MG63 (cell line): ENCODE results near the gene DLG2. TPM values are rescaled to one million over a fixed set of nuclear protein-coding genes. Genes with fewer than 3 reads are reported as not detected.

Experiments
- DNase-seq: peaks from one replicate; pipeline ENCODE4 v3.0.0-alpha.2; 2020
- H3K27me3 ChIP-seq: fragments of 250-450 bp; sonication (Bioruptor Pico); 2 replicates; pipeline ENCODE4 v1.5.1; 2020; ENCODE audit warnings: mild to moderate bottlenecking, moderate library complexity
- H3K36me3 ChIP-seq: fragments of 250-450 bp; sonication (Bioruptor Pico); 2 replicates; pipeline ENCODE4 v1.5.1; 2020; ENCODE audit warnings: mild to moderate bottlenecking, moderate library complexity
- H3K4me3 ChIP-seq: fragments of 250-450 bp; sonication (Bioruptor Pico); 2 replicates; pipeline ENCODE4 v1.5.1; 2020; ENCODE audit warnings: mild to moderate bottlenecking, moderate library complexity
- H3K9me3 ChIP-seq: fragments of 250-450 bp; sonication (Bioruptor Pico); 2 replicates; pipeline ENCODE4 v1.5.1; 2020; ENCODE audit warnings: mild to moderate bottlenecking, moderate library complexity
- total RNA-seq: library from RNA; depleted of rRNA; stranded (reverse); fragments of >200 nt; shearing (Covaris generic); gene quantifications from 2 replicates; pipeline ENCODE4 v1.2.3, GENCODE V29; 2014; ENCODE audit warnings: low replicate concordance

The DLG2 gene
- total RNA-seq, 1 experiment from 2014 or later = 0.10 TPM

DNA sequence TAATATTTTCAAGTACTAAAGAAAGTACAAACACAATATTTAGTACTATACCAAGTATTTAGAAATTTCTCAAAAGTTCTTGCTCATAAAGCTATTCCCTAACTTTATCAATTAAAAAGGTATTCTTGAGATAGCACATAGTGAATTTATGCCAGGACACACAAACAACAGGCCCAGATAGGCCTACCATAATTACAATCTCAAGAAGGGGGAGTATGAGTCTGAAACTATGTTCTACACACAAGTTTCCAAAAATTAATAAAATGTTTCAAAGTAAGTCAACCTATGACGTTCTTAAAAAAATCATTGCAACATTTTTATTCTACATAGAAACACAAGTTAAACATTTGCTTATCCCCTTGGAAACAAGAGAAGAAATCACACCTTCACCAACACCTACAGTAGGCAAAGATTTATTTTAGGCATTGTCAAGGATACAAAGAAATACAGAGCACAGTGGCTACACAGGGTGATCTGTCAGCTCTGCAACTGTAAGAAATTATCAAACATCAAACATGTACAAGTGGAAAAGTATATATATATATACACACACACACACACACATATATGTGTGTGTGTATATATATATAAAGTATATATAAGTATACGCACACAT is 1497.1 kb downstream of the DLG2 start:
- Histone ChIP-seq H3K27me3 (no peaks in the 10 kb centered on the region), H3K36me3 (no peaks in the 10 kb centered on the region), H3K9me3 (no peaks in the 10 kb centered on the region), H3K4me3 (no peak overlapping the region)
- DNase-seq = no peak

DNA sequence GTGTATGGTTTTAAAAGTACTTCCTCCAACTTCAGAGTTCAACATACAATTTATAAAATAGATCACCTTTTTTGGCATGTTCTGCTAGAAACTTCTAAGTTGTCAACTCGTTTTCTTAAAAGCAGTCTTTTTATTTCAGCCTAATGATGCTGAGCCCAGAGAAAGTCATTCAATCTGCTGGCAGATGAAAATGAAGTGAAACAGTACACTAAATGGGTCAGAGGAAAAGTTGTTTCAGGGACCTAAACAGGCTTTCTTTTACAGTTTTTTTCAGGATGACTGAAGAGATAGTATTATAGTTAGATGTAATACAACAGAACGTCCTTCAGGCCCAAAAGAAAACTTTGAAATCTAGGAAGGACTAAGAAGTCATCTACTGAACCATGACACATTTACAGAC is 1498.3 kb downstream of the DLG2 start:
- Histone ChIP-seq H3K27me3 (no peaks in the 10 kb centered on the region), H3K4me3 (no peak overlapping the region), H3K9me3 (no peaks in the 10 kb centered on the region), H3K36me3 (no peaks in the 10 kb centered on the region)
- no peak for DNase-seq

DNA sequence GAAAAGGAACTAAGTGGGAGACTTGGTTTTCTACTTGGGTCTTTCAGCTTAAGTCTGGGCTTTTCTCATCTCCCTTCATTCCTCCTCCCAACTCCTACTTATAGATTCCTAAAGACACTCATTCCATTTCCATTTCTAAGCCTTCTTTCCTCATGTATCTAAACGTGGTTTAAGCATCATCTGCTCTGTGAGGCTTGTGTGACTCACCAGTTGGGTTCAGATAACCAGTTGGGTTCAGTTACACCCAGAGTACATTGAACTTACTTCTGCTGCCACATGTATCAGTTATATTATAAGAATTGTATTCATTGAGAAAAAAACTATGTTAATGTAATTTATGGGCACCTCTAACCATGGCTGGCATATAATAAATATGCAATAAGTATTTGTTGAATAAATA is 1509.8 kb downstream of the DLG2 start:
- no peaks in the 10 kb centered on the region for H3K9me3 ChIP-seq
- no peaks in the 10 kb centered on the region for H3K36me3 ChIP-seq
- no peaks in the 10 kb centered on the region for H3K27me3 ChIP-seq
- DNase-seq = no peak
- H3K4me3 ChIP-seq = no peak overlapping the region

DNA sequence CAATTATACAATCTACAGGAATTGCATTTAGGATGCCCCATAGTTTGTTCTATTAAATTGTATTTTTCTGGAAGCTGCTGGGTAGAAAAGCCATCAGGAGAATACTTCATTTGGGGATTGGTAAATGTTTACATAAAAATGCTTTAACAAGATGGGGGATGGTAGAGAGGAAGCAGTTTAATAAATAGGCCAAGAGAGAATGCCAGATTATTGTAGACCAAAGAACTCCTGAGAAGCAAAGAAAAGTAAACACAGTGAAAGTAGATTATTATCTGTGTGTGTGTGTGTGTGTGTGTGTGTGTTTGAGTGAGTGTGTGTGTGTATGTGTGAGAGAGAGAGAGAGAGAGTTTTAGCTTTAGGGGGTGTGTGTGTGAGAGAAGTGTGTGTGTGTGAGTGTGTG is 1520.6 kb downstream of the DLG2 start:
- Histone ChIP-seq H3K27me3 (no peaks in the 10 kb centered on the region), H3K4me3 (no peak overlapping the region), H3K9me3 (no peaks in the 10 kb centered on the region), H3K36me3 (no peaks in the 10 kb centered on the region)
- no peak for DNase-seq

DNA sequence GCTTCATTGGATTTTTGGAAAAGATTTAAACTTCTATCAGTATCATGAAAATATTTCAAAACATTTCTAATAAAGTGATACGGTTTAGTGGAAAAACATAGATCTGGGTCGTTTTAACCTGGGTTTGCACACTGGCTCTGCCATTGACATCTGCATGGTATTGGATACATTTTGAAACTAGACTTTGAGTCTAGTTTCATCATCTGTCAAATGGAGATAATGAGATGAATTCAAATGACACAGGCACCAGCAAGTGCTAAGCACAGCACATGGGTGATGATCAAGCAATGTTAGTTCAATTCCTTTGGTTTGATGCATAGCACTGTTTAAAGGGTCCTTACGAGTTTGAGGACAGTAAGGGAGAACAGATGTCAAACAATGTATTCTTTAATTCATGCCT is 1522.0 kb downstream of the DLG2 start:
- Histone ChIP-seq H3K4me3 (no peak overlapping the region), H3K36me3 (no peaks in the 10 kb centered on the region), H3K9me3 (no peaks in the 10 kb centered on the region), H3K27me3 (no peaks in the 10 kb centered on the region)
- no peak for DNase-seq

DNA sequence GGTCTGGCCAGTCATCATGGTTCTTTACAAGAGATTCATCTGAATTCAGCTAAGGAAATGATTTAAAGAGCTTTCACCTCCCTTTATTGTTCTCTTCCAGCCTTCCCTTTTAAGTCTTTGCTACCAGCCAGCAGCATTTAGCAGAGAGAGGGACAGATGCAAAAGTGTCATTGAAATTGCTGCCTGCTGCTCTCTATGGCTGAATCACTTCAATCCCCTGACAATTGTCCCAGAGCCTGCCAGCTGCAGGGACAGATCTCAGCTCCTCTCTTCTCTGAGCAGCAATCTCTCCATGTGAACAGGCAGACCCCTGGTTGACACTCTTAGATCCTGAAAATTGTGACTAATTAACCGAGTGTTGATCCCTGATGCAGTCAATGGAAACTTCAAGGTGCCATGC is 1524.0 kb downstream of the DLG2 start:
- Histone ChIP-seq H3K36me3 (no peaks in the 10 kb centered on the region), H3K4me3 (no peak overlapping the region), H3K9me3 (no peaks in the 10 kb centered on the region), H3K27me3 (no peaks in the 10 kb centered on the region)
- DNase-seq = no peak

DNA sequence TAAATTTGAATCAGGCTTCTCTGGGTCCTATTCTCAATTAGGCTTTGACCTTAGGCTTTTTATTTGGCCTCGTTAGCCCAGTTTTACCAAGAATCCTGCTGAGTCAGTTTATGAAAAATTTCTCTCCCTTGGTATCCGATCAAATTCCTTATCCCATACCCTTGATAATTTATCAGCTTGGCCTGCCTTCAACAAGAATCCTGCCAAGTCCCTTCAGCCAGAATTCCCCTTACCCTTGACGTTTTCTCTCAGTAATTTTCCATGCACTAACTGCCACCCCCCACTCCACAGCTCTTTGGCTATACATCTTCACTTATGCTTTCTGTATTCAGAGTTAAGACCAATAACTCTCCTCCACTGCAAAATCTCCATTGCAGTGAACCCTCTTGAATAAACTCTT is 1530.0 kb downstream of the DLG2 start:
- Histone ChIP-seq H3K36me3 (no peaks in the 10 kb centered on the region), H3K9me3 (no peaks in the 10 kb centered on the region), H3K4me3 (no peak overlapping the region), H3K27me3 (no peaks in the 10 kb centered on the region)
- DNase-seq = no peak

DNA sequence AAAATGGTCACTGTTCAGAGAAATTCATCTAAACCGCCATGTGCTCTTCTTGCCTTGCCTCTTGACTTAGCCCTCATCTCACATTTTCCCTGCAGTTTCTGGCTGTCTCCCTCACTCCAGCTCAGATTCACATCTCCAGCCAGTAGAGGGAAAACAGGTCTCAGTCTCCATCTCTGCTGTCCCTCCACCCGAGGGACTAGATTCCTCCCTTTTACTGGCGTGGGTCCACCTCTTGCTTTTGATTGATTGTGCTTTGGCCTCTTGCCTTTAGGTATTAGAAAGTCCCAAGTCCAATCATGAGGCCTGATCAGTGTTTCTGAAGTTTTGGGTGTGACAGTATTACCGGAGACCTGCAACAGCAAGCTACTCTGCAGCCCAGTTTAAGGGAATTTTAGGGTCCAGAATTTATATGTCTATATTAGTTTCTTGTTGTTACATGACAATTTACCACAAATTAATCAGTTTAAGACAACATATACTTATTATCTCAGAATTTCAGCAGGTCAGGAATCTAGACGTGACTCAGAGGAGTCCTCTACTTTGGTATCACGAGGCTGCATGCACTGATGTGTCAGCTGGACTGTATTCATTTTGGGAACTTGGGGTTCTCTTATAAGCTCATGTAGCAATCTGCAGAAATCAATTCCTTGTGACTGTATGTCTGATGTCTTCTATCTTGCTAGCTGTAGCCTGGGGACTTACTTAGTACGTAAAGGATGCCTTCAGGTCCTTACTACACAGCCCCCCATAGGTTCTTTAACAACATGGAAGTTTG is 1535.7 kb downstream of the DLG2 start:
- no peaks in the 10 kb centered on the region for H3K36me3 ChIP-seq
- H3K4me3 ChIP-seq = no peak overlapping the region
- H3K9me3 ChIP-seq = no peaks in the 10 kb centered on the region
- H3K27me3 ChIP-seq = no peaks in the 10 kb centered on the region
- no peak for DNase-seq

DNA sequence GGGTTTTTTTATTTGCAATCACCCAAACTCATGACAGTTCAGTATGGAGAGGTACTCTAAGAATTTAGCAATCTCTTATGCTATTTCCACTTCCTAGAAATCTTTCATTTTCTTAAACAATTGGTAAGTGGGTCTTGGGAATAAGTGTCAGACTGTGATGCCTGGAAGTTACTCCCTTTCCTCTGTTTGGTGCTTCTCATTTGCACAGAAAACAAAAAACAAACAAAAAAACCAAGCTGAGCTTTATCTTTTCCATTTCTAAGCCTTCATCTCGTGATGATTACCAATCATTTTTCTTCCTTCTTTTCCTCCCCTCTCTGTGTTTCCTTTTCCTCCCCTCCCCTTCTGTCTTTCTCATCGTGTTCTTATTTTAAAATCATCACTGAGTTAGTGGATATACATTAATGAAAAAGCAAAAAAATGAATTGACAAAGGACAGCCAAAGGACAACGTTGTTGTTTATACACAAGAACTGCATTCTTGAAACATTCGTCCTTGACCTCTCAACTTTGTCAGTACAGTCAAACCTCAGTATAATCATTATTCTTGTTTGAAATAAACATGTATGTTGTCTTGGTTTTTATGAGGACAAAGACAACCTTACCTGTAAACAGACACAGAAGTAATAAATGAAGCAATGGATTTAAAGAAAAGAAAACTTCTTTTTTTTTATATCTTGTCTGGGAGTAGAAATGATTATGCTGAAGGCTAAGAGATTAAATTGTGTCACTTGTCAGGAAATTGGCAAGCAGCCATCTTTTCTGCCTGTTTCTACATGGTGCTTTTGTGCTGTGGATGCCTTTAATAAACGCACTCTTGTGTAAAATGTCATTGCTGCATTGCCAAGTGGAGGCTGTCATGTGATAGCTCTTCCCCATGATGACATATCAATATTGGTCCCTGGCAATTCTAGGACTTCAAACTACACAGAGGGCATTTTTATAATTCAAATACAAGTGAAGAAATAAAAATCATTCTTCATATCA is 1537.8 kb downstream of the DLG2 start:
- DNase-seq = no peak

DNA sequence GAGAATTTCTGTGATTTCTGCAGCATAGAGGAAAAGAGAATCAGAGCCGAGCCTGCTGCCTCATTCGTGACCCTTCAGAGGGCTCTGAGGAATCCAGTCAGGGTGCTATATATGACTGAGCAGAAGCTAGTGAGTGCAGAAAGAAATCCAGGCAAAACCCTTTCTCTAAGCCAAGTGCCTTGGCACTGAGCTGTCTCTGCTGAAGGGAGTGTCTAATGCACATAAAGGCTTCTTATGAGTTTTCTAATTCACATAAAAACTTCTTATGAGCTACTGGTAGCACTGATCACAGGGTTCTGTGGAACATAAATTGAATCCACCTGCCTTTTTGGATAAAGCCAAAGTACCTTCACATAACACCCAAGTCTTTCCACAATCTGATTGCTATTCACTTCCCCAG is 1555.3 kb downstream of the DLG2 start:
- Histone ChIP-seq H3K27me3 (no peaks in the 10 kb centered on the region), H3K36me3 (no peaks in the 10 kb centered on the region), H3K9me3 (no peaks in the 10 kb centered on the region), H3K4me3 (no peak overlapping the region)
- DNase-seq = no peak

More for the DNA sequence above, 1537.8 kb downstream of the DLG2 start:
- H3K27me3 ChIP-seq = no peaks in the 10 kb centered on the region
- no peaks in the 10 kb centered on the region for H3K9me3 ChIP-seq
- H3K4me3 ChIP-seq = no peak overlapping the region
- no peaks in the 10 kb centered on the region for H3K36me3 ChIP-seq

DNA sequence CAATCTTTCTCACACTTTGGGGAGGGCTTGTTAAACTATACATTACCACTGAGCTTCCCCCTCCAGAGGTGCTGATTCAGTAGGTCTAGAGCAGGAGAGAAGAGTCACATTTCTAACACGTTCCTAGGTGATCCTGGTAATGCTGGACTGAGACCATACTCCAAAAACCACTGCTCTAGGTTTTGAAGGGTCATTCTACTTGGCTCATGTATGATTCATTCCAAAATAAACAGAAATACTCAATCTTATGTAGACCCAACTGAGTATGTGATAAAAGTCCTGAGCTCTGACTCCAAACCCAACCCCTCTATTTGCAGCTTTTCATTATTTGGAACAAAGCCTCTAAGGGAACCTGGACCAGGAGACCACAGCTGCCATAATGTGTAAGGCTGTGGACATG is 1558.1 kb downstream of the DLG2 start:
- no peaks in the 10 kb centered on the region for H3K9me3 ChIP-seq
- H3K27me3 ChIP-seq = no peaks in the 10 kb centered on the region
- no peak for DNase-seq
- no peaks in the 10 kb centered on the region for H3K36me3 ChIP-seq
- no peak overlapping the region for H3K4me3 ChIP-seq

DNA sequence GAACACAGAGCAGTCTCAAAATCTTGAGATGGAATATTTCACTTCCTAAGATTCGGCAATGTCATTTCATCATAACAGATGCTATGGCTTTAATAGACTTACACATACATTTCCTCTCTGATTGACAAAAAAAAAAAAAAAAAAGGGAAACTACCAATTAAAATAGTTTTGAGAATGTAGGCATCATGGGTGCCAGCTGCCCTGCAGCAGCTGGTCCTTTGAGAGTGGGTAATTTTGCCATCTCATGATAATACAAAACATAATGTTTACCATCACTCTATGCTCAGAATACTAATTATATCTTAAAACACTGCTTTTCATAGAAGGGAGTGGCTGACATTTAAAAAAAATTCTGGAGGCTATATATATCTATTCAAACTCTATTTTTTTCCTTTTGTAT is 1565.4 kb downstream of the DLG2 start:
- Histone ChIP-seq H3K9me3 (no peaks in the 10 kb centered on the region), H3K36me3 (no peaks in the 10 kb centered on the region), H3K4me3 (no peak overlapping the region), H3K27me3 (no peaks in the 10 kb centered on the region)
- DNase-seq = no peak

DNA sequence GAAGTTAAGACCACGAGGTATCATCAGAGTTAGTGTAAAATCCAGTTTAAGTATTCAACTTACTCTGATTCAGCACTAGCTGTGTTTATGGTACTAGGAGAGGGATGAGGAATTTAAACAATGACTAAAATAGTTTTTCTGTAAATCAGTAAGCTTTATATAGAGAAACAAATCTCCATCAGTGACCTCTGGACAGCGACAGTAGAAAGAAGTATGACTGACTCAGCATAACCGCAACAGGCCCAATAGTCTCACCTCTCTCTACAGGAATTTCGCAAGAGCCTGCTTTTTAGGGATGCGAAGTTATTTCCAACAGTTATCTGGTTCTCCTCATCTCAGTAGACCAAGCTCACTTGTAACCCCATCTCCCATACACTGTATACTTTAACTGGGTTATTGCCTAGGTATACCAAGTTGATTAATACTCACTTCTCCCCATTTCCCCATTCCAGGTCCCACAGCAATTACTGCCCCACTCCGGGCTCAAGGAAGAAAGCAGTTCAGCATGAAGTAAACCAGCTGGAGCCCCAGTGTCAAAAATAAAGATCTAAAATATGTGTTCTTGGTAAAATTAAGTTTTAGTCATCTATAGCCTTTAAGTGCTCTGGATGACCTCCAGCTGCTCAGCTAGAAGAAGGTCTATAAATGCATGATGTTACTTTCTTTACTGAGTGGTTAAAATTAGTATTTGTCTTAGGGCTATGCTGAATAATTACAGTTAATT is 1570.3 kb downstream of the DLG2 start:
- no peaks in the 10 kb centered on the region for H3K9me3 ChIP-seq
- H3K27me3 ChIP-seq = no peaks in the 10 kb centered on the region
- DNase-seq = no peak
- no peak overlapping the region for H3K4me3 ChIP-seq
- H3K36me3 ChIP-seq = no peaks in the 10 kb centered on the region

DNA sequence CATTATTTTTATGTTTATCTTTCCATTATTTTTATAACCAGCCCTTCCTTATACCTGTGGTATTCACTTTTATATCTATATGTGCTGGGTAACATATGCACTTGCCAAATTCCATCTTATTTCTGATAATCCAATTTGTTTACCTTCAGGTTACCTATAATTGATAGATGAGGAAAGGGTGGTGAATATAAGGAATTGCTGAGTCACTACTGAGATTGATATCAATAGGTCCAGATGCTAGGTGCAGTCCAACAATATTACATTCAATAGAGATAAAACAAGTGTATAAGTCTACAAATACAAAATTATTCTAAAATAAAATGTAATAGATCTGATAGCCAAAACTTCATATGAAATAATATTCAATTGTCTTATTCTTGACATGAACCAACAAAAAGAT is 1582.0 kb downstream of the DLG2 start:
- H3K27me3 ChIP-seq = no peaks in the 10 kb centered on the region
- H3K9me3 ChIP-seq = no peaks in the 10 kb centered on the region
- no peak overlapping the region for H3K4me3 ChIP-seq
- DNase-seq = no peak
- no peaks in the 10 kb centered on the region for H3K36me3 ChIP-seq

DNA sequence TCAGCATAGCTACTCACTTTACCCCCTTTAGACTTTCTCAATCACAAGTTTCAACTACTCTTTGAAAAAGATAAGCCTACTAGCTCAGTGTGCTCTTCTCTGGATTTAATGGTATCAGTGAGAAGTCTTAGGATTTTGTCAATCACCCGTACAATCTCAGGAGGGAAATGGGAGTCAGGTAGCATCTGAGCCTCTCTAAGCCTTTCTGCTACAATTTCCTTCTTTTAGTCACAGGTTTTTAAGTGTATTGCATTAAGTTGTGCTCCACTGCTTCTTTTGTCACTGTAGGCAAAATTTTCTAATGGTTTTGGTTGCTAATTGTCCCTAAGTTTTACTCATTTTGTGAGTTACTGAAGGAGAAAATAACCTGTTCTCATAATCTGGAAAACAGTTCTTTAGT is 1582.4 kb downstream of the DLG2 start:
- H3K9me3 ChIP-seq = no peaks in the 10 kb centered on the region
- no peak for DNase-seq
- no peaks in the 10 kb centered on the region for H3K36me3 ChIP-seq
- no peaks in the 10 kb centered on the region for H3K27me3 ChIP-seq
- no peak overlapping the region for H3K4me3 ChIP-seq

DNA sequence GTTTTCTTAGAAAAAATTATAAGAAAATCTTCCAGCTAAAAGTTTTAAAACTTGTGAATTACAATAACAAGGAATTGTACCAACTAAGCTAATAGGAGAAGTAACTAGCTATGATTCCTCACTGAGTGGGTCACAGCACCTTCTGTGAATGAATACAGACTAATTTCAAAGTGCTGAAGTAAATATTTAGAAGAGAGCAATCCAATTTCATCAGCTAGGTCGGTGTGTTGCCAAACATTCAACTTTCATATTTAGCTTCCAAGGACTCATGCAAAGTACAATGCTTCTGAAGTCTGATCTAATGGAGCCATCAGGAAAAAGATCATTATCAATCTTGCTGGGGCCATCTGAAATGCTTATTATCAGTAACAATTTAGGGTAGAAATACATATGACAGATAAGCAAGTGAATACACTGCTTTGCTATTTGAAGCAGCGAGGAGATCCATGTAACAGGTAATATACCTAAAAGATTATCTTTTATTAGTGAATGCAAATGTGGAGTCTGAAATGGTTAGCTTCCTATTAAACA is 1590.4 kb downstream of the DLG2 start:
- H3K4me3 ChIP-seq = no peak overlapping the region
- H3K9me3 ChIP-seq = no peaks in the 10 kb centered on the region
- DNase-seq = no peak
- H3K27me3 ChIP-seq = no peaks in the 10 kb centered on the region
- no peaks in the 10 kb centered on the region for H3K36me3 ChIP-seq
